Measurements from ENCODE around the gene TYROBP. TPM values are rescaled to one million over a fixed set of nuclear protein-coding genes. Genes with fewer than 3 reads are reported as not detected.

The TYROBP gene
- total RNA-seq, 2 experiments from 2014 or later: 10.6 to 11.2 TPM

Other genes starting within 250 kb of the TYROBP start
- 1 to 10 TPM in 1 of 2 experiments, under 1 TPM in 1; 0.88 to 1.7 TPM for gene UPK1A, start 241.8 kb downstream of the TYROBP start, total RNA-seq
- 10 to 100 TPM; 24.5 to 33.6 TPM for gene ZBTB32, start 203.7 kb downstream of the TYROBP start, total RNA-seq
- 10 to 100 TPM; 74.6 to 75.9 TPM for gene KMT2B, start 190.3 kb downstream of the TYROBP start, total RNA-seq
- gene IGFLR1, start 165.8 kb downstream of the TYROBP start, total RNA-seq: 10 to 100 TPM; 63.0 to 63.4 TPM
- 10 to 100 TPM; 31.9 to 33.1 TPM for gene U2AF1L4, start 162.9 kb downstream of the TYROBP start, total RNA-seq
- gene PSENEN, start 162.6 kb downstream of the TYROBP start, total RNA-seq: 10 to 100 TPM; 35.7 to 36.3 TPM
- 10 to 100 TPM; 18.3 to 22.4 TPM for gene LIN37, start 159.7 kb downstream of the TYROBP start, total RNA-seq
- gene HSPB6, start 151.3 kb downstream of the TYROBP start, total RNA-seq: under 1 TPM in 1 of 2 experiments, not detected in 1; 0.36 TPM
- gene PROSER3, start 150.1 kb downstream of the TYROBP start, total RNA-seq: 10 to 100 TPM; 53.0 to 59.9 TPM
- 10 to 100 TPM; 64.4 to 76.5 TPM for gene ARHGAP33, start 132.7 kb downstream of the TYROBP start, total RNA-seq
- gene PRODH2, start 95.5 kb downstream of the TYROBP start, total RNA-seq: not detected
- gene NPHS1, start 55.8 kb downstream of the TYROBP start, total RNA-seq: under 1 TPM in 1 of 2 experiments, not detected in 1; 0.40 TPM
- 1 to 10 TPM; 2.9 to 3.0 TPM for gene KIRREL2, start 51.4 kb downstream of the TYROBP start, total RNA-seq
- 1 to 10 TPM; 1.2 to 1.4 TPM for gene APLP1, start 39.7 kb downstream of the TYROBP start, total RNA-seq
- gene NFKBID, start 7.8 kb downstream of the TYROBP start, total RNA-seq: 10 to 100 TPM; 40.7 to 48.7 TPM
- gene HCST, start 5.8 kb downstream of the TYROBP start, total RNA-seq: 100 to 1,000 TPM; 186 to 190 TPM
- 10 to 100 TPM; 10.7 to 12.4 TPM for gene LRFN3, start 28.1 kb upstream of the TYROBP start, total RNA-seq
- gene SDHAF1, start 86.9 kb upstream of the TYROBP start, total RNA-seq: 10 to 100 TPM; 22.2 to 22.8 TPM
- 1 to 10 TPM; 3.3 to 3.8 TPM for gene SYNE4, start 100.5 kb upstream of the TYROBP start, total RNA-seq
- gene ALKBH6, start 105.9 kb upstream of the TYROBP start, total RNA-seq: 10 to 100 TPM; 56.4 to 61.1 TPM
- 1 to 10 TPM; 1.4 to 2.2 TPM for gene CLIP3, start 124.6 kb upstream of the TYROBP start, total RNA-seq
- 1 to 10 TPM; 6.4 to 6.7 TPM for gene THAP8, start 146.0 kb upstream of the TYROBP start, total RNA-seq
- gene WDR62, start 146.6 kb upstream of the TYROBP start, total RNA-seq: 10 to 100 TPM; 24.9 to 27.8 TPM
- gene OVOL3, start 202.8 kb upstream of the TYROBP start, total RNA-seq: not detected
- gene POLR2I, start 206.6 kb upstream of the TYROBP start, total RNA-seq: 10 to 100 TPM; 46.1 to 49.8 TPM
- gene TBCB, start 207.2 kb upstream of the TYROBP start, total RNA-seq: 100 to 1,000 TPM; 150 to 152 TPM
- 100 to 1,000 TPM; 400 to 405 TPM for gene CAPNS1, start 231.8 kb upstream of the TYROBP start, total RNA-seq
- not detected for gene COX7A1, start 244.2 kb upstream of the TYROBP start, total RNA-seq